ENCODE data around the gene EEFSEC. TPM values are rescaled to one million over a fixed set of nuclear protein-coding genes. Genes with fewer than 3 reads are reported as not detected.

The EEFSEC gene
- total RNA-seq, 2 experiments from 2014 or later: 17.7 to 25.3 TPM

GRCh38 chr3:128166971-128167453, 13.7 kb downstream of the EEFSEC start:
- H3K9me2 ChIP-seq (ENCODE audit: insufficient read depth, low read length): no peaks in the 10 kb centered on the region
- no peak overlapping the region for H3K4me3 ChIP-seq (ENCODE audit: low read depth, low read length, poor library complexity, severe bottlenecking)
- H3K4me2 ChIP-seq (ENCODE audit: low read length): no peak overlapping the region
- no TSS peak for BruUV-seq (replicated peaks)
- ChIA-PET POLR2A (interaction anchor here (0.6 to 1.8 kb wide), 2 partner anchors 10 to 13 kb away, joined by 3 to 4 read pairs; no protein-coding TSS in a partner anchor), CTCF (ENCODE audit: unreplicated experiment) (no interaction called here)
- H3K79me2 ChIP-seq (ENCODE audit: insufficient read depth, low read depth, low read length): no peaks in the 10 kb centered on the region
- H3K4me1 ChIP-seq (ENCODE audit: insufficient read depth, low read length, poor library complexity, severe bottlenecking): no peaks in the 10 kb centered on the region
- no peak overlapping the region for H2AFZ ChIP-seq (ENCODE audit: low read length)
- no peak overlapping the region for H3K27ac ChIP-seq (ENCODE audit: low read depth, low read length, poor library complexity, severe bottlenecking)
- intact Hi-C loops (cut with micrococcal nuclease; ENCODE audit: unreplicated experiment): no loop called here
- H3K9me3 ChIP-seq (ENCODE audit: low read length): no peaks in the 10 kb centered on the region
- peaks cover 10% of the 10 kb centered on the region for H3K36me3 ChIP-seq (ENCODE audit: insufficient read depth, low read length)
- peaks cover 1% of the 10 kb centered on the region for H4K20me1 ChIP-seq (ENCODE audit: insufficient read depth, low read length)
- DNase-seq (ENCODE audit: low spot score): no peak
- TF ChIP-seq EZH2phosphoT487 (IDR thresholded peaks at IDR 0.05; ENCODE audit: borderline replicate concordance, low read depth, low read length) (no peak), CTCF (conservative IDR thresholded peaks at IDR 0.05; ENCODE audit: low read length) (no peak)

GRCh38 chr3:128167646-128167972, 14.3 kb downstream of the EEFSEC start:
- no peaks in the 10 kb centered on the region for H3K9me2 ChIP-seq (ENCODE audit: insufficient read depth, low read length)
- DNase-seq (ENCODE audit: low spot score): no peak
- no peak overlapping the region for H3K27ac ChIP-seq (ENCODE audit: low read depth, low read length, poor library complexity, severe bottlenecking)
- ChIA-PET CTCF (ENCODE audit: unreplicated experiment) (no interaction called here), POLR2A (interaction anchor here (0.6 to 1.8 kb wide), 2 partner anchors 9 to 13 kb away, joined by 3 to 4 read pairs; no protein-coding TSS in a partner anchor)
- no peak overlapping the region for H2AFZ ChIP-seq (ENCODE audit: low read length)
- no peak overlapping the region for H3K4me2 ChIP-seq (ENCODE audit: low read length)
- TF ChIP-seq EZH2phosphoT487 (IDR thresholded peaks at IDR 0.05; ENCODE audit: borderline replicate concordance, low read depth, low read length): no peak
- no peak for TF ChIP-seq CTCF (conservative IDR thresholded peaks at IDR 0.05; ENCODE audit: low read length)
- no peaks in the 10 kb centered on the region for H3K9me3 ChIP-seq (ENCODE audit: low read length)
- no peaks in the 10 kb centered on the region for H3K4me1 ChIP-seq (ENCODE audit: insufficient read depth, low read length, poor library complexity, severe bottlenecking)
- intact Hi-C loops (cut with micrococcal nuclease; ENCODE audit: unreplicated experiment): no loop called here
- no TSS peak for BruUV-seq (replicated peaks)
- H4K20me1 ChIP-seq (ENCODE audit: insufficient read depth, low read length): peaks cover 5% of the 10 kb centered on the region
- H3K4me3 ChIP-seq (ENCODE audit: low read depth, low read length, poor library complexity, severe bottlenecking): no peak overlapping the region
- peaks cover 5% of the 10 kb centered on the region for H3K36me3 ChIP-seq (ENCODE audit: insufficient read depth, low read length)
- no peaks in the 10 kb centered on the region for H3K79me2 ChIP-seq (ENCODE audit: insufficient read depth, low read depth, low read length)

GRCh38 chr3:128167973-128168674, 14.8 kb downstream of the EEFSEC start:
- peaks cover 5% of the 10 kb centered on the region for H4K20me1 ChIP-seq (ENCODE audit: insufficient read depth, low read length)
- H3K27ac ChIP-seq (ENCODE audit: low read depth, low read length, poor library complexity, severe bottlenecking): no peak overlapping the region
- H3K4me3 ChIP-seq (ENCODE audit: low read depth, low read length, poor library complexity, severe bottlenecking): no peak overlapping the region
- no peaks in the 10 kb centered on the region for H3K4me1 ChIP-seq (ENCODE audit: insufficient read depth, low read length, poor library complexity, severe bottlenecking)
- peaks cover under 1% of the 10 kb centered on the region; the same call in 1 of the 2 replicates for H3K36me3 ChIP-seq (ENCODE audit: insufficient read depth, low read length)
- no peaks in the 10 kb centered on the region for H3K9me2 ChIP-seq (ENCODE audit: insufficient read depth, low read length)
- H3K4me2 ChIP-seq (ENCODE audit: low read length): no peak overlapping the region
- DNase-seq (ENCODE audit: low spot score): no peak
- no peak overlapping the region for H2AFZ ChIP-seq (ENCODE audit: low read length)
- ChIA-PET CTCF (ENCODE audit: unreplicated experiment) (no interaction called here), POLR2A (interaction anchor here (0.6 to 1.8 kb wide), 2 partner anchors 9 to 14 kb away, joined by 3 to 4 read pairs; no protein-coding TSS in a partner anchor)
- H3K9me3 ChIP-seq (ENCODE audit: low read length): no peaks in the 10 kb centered on the region
- H3K79me2 ChIP-seq (ENCODE audit: insufficient read depth, low read depth, low read length): no peaks in the 10 kb centered on the region
- no TSS peak for BruUV-seq (replicated peaks)
- TF ChIP-seq CTCF (conservative IDR thresholded peaks at IDR 0.05; ENCODE audit: low read length): no peak
- intact Hi-C loops (cut with micrococcal nuclease; ENCODE audit: unreplicated experiment): no loop called here

Data from OCI-LY7 (cell line).